ENCODE results near the gene NFKBIE. TPM values are rescaled to one million over a fixed set of nuclear protein-coding genes. Genes with fewer than 3 reads are reported as not detected.
"Not testable (repeated sequence)": the region's sequence is repeated elsewhere in the genome, so short reads cannot be mapped to it uniquely, and the experiment has no call there.

NFKBIE gene
- total and polyA plus RNA-seq, 2 donors (not counting 1 experiment from before 2014, with no cell fraction given), result 46.5 to 90.0 TPM

- H3K9ac ChIP-seq (ENCODE audit: low read length); H2AFZ ChIP-seq (ENCODE audit: insufficient read depth, low read depth, low read length, poor library complexity, severe bottlenecking); H4K20me1 ChIP-seq (ENCODE audit: control insufficient read depth, insufficient read depth, low read length, poor library complexity, severe bottlenecking); H3K4me3 Mint-ChIP-seq; DNase-seq; ATAC-seq (ENCODE audit: low read depth); H3K27me3 Mint-ChIP-seq; H3K27ac ChIP-seq (ENCODE audit: low read length in 2 of 2); H3K9me3 Mint-ChIP-seq (ENCODE audit: insufficient read depth); intact Hi-C loops (cut with micrococcal nuclease); H3K9me3 ChIP-seq (ENCODE audit: control extremely low read depth in 1 of 3, control insufficient read depth in 2 of 3, insufficient read depth in 1 of 3, low read length in 2 of 3); H3K27ac Mint-ChIP-seq; H3K4me3 ChIP-seq (ENCODE audit: control extremely low read depth in 1 of 5, extremely low read depth in 1 of 5, insufficient read depth in 1 of 5, low read depth in 2 of 5, low read length in 4 of 5); H3K4me1 ChIP-seq (ENCODE audit: control insufficient read depth in 2 of 2, insufficient read depth in 2 of 2, low read length in 2 of 2); H3K27me3 ChIP-seq (replicated peaks in 1 of 4; ENCODE audit: control extremely low read depth in 1 of 4, control insufficient read depth in 3 of 4, insufficient read depth in 4 of 4, low read length in 3 of 4); H3K4me1 Mint-ChIP-seq; H3K79me2 ChIP-seq (ENCODE audit: control insufficient read depth, insufficient read depth, low read length); POLR2A ChIA-PET; H3K4me2 ChIP-seq (replicated peaks; ENCODE audit: low read depth, low read length, poor library complexity, severe bottlenecking); H3K36me3 ChIP-seq (replicated peaks in 1 of 2; ENCODE audit: control extremely low read depth in 1 of 2, control insufficient read depth in 1 of 2, extremely low read depth in 1 of 2, insufficient read depth in 2 of 2, low read length in 1 of 2): not testable (repeated sequence)
- CTCF ChIA-PET, result interaction anchor here (1.3 kb wide), 1 partner anchor 14 kb away, joined by 3 read pairs; no protein-coding TSS in a partner anchor
- no CpG with 5 or more reads among the region's 9 CpGs for WGBS (ENCODE audit: insufficient coverage)
Observed at GRCh38 chr6:44231426-44231825, 33.9 kb downstream of the NFKBIE start.

GRCh38 chr6:44230034-44230675, 35.2 kb downstream of the NFKBIE start:
- Histone ChIP-seq H3K27ac (ENCODE audit: low read length in 2 of 2) (no peak overlapping the region), H3K27me3 (replicated peaks in 1 of 4; ENCODE audit: control extremely low read depth in 1 of 4, control insufficient read depth in 3 of 4, insufficient read depth in 4 of 4, low read length in 3 of 4) (no peaks in the 10 kb centered on the region), H3K79me2 (ENCODE audit: control insufficient read depth, insufficient read depth, low read length) (peaks cover 5% of the 10 kb centered on the region), H3K4me2 (replicated peaks; ENCODE audit: low read depth, low read length, poor library complexity, severe bottlenecking) (no peak overlapping the region), H4K20me1 (ENCODE audit: control insufficient read depth, insufficient read depth, low read length, poor library complexity, severe bottlenecking) (no peaks in the 10 kb centered on the region), H3K4me3 (ENCODE audit: control extremely low read depth in 1 of 5, extremely low read depth in 1 of 5, insufficient read depth in 1 of 5, low read depth in 2 of 5, low read length in 4 of 5) (no peak overlapping the region), H3K9me3 (ENCODE audit: control extremely low read depth in 1 of 3, control insufficient read depth in 2 of 3, insufficient read depth in 1 of 3, low read length in 2 of 3) (no peaks in the 10 kb centered on the region), H3K36me3 (replicated peaks in 1 of 2; ENCODE audit: control extremely low read depth in 1 of 2, control insufficient read depth in 1 of 2, extremely low read depth in 1 of 2, insufficient read depth in 2 of 2, low read length in 1 of 2) (no peaks in the 10 kb centered on the region), H3K4me1 (ENCODE audit: control insufficient read depth in 2 of 2, insufficient read depth in 2 of 2, low read length in 2 of 2) (no peaks in the 10 kb centered on the region), H2AFZ (ENCODE audit: insufficient read depth, low read depth, low read length, poor library complexity, severe bottlenecking) (no peak overlapping the region), H3K9ac (ENCODE audit: low read length) (no peak overlapping the region)
- intact Hi-C loops (cut with micrococcal nuclease), result no loop called here
- no peaks in the 10 kb centered on the region for H3K4me1 Mint-ChIP-seq
- WGBS (ENCODE audit: insufficient coverage), result 99% methylated on average over 5 of the region's 10 CpGs
- ChIA-PET CTCF (interaction anchor here (0.8 to 1.4 kb wide), 5 partner anchors 11 to 61 kb away, joined by 3 to 6 read pairs (median 3); no protein-coding TSS in a partner anchor), POLR2A (no interaction called here)
- no peak overlapping the region for H3K4me3 Mint-ChIP-seq
- no peak for ATAC-seq (ENCODE audit: low read depth)
- TF ChIP-seq, protein P1, sequence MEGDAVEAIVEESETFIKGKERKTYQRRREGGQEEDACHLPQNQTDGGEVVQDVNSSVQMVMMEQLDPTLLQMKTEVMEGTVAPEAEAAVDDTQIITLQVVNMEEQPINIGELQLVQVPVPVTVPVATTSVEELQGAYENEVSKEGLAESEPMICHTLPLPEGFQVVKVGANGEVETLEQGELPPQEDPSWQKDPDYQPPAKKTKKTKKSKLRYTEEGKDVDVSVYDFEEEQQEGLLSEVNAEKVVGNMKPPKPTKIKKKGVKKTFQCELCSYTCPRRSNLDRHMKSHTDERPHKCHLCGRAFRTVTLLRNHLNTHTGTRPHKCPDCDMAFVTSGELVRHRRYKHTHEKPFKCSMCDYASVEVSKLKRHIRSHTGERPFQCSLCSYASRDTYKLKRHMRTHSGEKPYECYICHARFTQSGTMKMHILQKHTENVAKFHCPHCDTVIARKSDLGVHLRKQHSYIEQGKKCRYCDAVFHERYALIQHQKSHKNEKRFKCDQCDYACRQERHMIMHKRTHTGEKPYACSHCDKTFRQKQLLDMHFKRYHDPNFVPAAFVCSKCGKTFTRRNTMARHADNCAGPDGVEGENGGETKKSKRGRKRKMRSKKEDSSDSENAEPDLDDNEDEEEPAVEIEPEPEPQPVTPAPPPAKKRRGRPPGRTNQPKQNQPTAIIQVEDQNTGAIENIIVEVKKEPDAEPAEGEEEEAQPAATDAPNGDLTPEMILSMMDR (IDR thresholded peaks at IDR 0.05), result no peak
- TF ChIP-seq EZH2 (IDR thresholded peaks at IDR 0.05; ENCODE audit: borderline replicate concordance, insufficient read depth, low read depth, low read length, poor library complexity, severe bottlenecking), result no peak
- no peak overlapping the region for H3K27ac Mint-ChIP-seq
- H3K9me3 Mint-ChIP-seq (ENCODE audit: insufficient read depth), result no peaks in the 10 kb centered on the region
- H3K27me3 Mint-ChIP-seq, result no peaks in the 10 kb centered on the region
- no peak for DNase-seq
